ENCODE data around the gene CPSF3. TPM values are rescaled to one million over a fixed set of nuclear protein-coding genes. Genes with fewer than 3 reads are reported as not detected.

Gene CPSF3
- total and polyA plus RNA-seq, 2 of the 4 experiments (the other 2 are of a cell fraction), result 29.2 to 64.5 TPM

GRCh38 chr2:9483107-9483506, 59.7 kb downstream of the CPSF3 start:
- H3K79me1 ChIP-seq (ENCODE audit: low read depth in 1 of 2, low read length in 2 of 2), result peaks cover 39 to 85% of the 10 kb centered on the region in 2 experiments
- H3K4me3 ChIP-seq (ENCODE audit: insufficient read depth, low read depth, low read length), result no peak overlapping the region
- peaks cover 41% of the 10 kb centered on the region for H4K20me1 ChIP-seq (ENCODE audit: insufficient read depth, low read length)
- H3K4ac ChIP-seq (ENCODE audit: low read depth, low read length), result no peak overlapping the region
- H3K9me1 ChIP-seq (ENCODE audit: insufficient read depth, low read length), result peaks cover 20% of the 10 kb centered on the region
- H2AK5ac ChIP-seq (ENCODE audit: low read depth, low read length), result no peak overlapping the region
- H4K91ac ChIP-seq (ENCODE audit: insufficient read depth, low read depth, low read length), result no peak overlapping the region
- DNase-seq (no peak), ATAC-seq (ENCODE audit: low read depth) (no peak)
- H3K14ac ChIP-seq (replicated peaks; ENCODE audit: low read depth, low read length), result no peak overlapping the region
- H3K9me3 ChIP-seq (ENCODE audit: control insufficient read depth, insufficient read depth, low read length), result no peaks in the 10 kb centered on the region
- H3K23ac ChIP-seq (ENCODE audit: low read depth, low read length), result no peak overlapping the region
- TF ChIP-seq SMC3 (IDR thresholded peaks at IDR 0.05; ENCODE audit: low read depth, low read length), result no peak
- no peak for TF ChIP-seq CHD1 (IDR thresholded peaks at IDR 0.05; ENCODE audit: low read depth, low read length)
- no peak for TF ChIP-seq NFE2L2 (IDR thresholded peaks at IDR 0.05; ENCODE audit: low read depth, low read length)
- TF ChIP-seq FOS (IDR thresholded peaks at IDR 0.05; ENCODE audit: low read depth, low read length), result no peak
- H2AFZ ChIP-seq (replicated peaks; ENCODE audit: low read length, poor library complexity), result no peak overlapping the region
- ChIA-PET CTCF (no interaction called here), POLR2A (ENCODE audit: unreplicated experiment) (no interaction called here)
- in situ Hi-C loops (cut with MboI; ENCODE audit: low sequenced_read_pairs) (no loop called here), intact Hi-C loops (cut with micrococcal nuclease) (no loop called here), dilution Hi-C loops (cut with HindIII; ENCODE audit: low sequenced_read_pairs, unreplicated experiment) (no loop called here)
- no peak overlapping the region for H2BK15ac ChIP-seq (ENCODE audit: low read depth, low read length)
- H3K36me3 ChIP-seq (ENCODE audit: control insufficient read depth, insufficient read depth, low read length), result peaks cover 69% of the 10 kb centered on the region
- peaks cover 12% of the 10 kb centered on the region for H3K4me1 ChIP-seq (ENCODE audit: control insufficient read depth, insufficient read depth, low read length)
- no peak overlapping the region for H3K4me2 ChIP-seq (ENCODE audit: low read depth, low read length)
- H2BK5ac ChIP-seq (ENCODE audit: low read depth, low read length, poor library complexity, severe bottlenecking), result no peak overlapping the region
- no peak overlapping the region for H3K18ac ChIP-seq (ENCODE audit: low read depth, low read length)
- no peak overlapping the region for H2BK120ac ChIP-seq (ENCODE audit: low read depth, low read length)
- no peaks in the 10 kb centered on the region for H3K27me3 ChIP-seq (ENCODE audit: control insufficient read depth, insufficient read depth, low read length)
- H3K27ac ChIP-seq (ENCODE audit: insufficient read depth, low read length), result no peak overlapping the region
- no peak overlapping the region for H2BK20ac ChIP-seq (ENCODE audit: low read depth, low read length)
- H3K56ac ChIP-seq (ENCODE audit: extremely low read depth, insufficient read depth, low read length), result no peak overlapping the region
- BruUV-seq (replicated peaks), result no TSS peak
- H4K8ac ChIP-seq (ENCODE audit: low read depth in 2 of 2, low read length in 2 of 2), result no peak overlapping the region
- H2AK9ac ChIP-seq (replicated peaks; ENCODE audit: low read depth, low read length, poor library complexity), result no peak overlapping the region
- H3K9ac ChIP-seq (ENCODE audit: low read depth, low read length), result no peak overlapping the region
- H4K5ac ChIP-seq (ENCODE audit: low read depth, low read length), result no peak overlapping the region

Measured in IMR-90 (cell line).